Hepatocyte (in vitro differentiated cells): ENCODE measurements around the gene MIER2.

Experiments used
- CTCF ChIP-seq: fragments of 200-600 bp; sonication (generic); IDR thresholded peaks from 2 replicates; pipeline ENCODE4 v1.5.1; 2016; ENCODE audit warnings: antibody characterized with exemption, mild to moderate bottlenecking; ENCODE audit not compliant: poor library complexity
- EZH2 ChIP-seq: fragments of 200-600 bp; sonication (generic); IDR thresholded peaks from 2 replicates; pipeline ENCODE4 v1.6.1; 2016; ENCODE audit warnings: antibody characterized with exemption, mild to moderate bottlenecking, borderline replicate concordance
- EZH2phosphoT487 ChIP-seq: fragments of 200-600 bp; sonication (generic); IDR thresholded peaks from one replicate; pipeline ENCODE4 v1.6.1; 2018; ENCODE audit warnings: antibody characterized with exemption, mild to moderate bottlenecking, low read depth, moderate library complexity; ENCODE audit not compliant: unreplicated experiment, severe bottlenecking

- TF ChIP-seq CTCF, result no peak
- no peak for TF ChIP-seq EZH2
- TF ChIP-seq EZH2phosphoT487, result no peak
These were observed 52.2 kb downstream of the MIER2 start for GRCh38 chr19:292281-292884.
